ENCODE measurements around the gene CNOT6.
"Not testable (repeated sequence)": the region's sequence is repeated elsewhere in the genome, so short reads cannot be mapped to it uniquely, and the experiment has no call there.

GRCh38 chr5:180531036-180531585 lies 36.9 kb downstream of the CNOT6 start:
- TF ChIP-seq, protein P1, sequence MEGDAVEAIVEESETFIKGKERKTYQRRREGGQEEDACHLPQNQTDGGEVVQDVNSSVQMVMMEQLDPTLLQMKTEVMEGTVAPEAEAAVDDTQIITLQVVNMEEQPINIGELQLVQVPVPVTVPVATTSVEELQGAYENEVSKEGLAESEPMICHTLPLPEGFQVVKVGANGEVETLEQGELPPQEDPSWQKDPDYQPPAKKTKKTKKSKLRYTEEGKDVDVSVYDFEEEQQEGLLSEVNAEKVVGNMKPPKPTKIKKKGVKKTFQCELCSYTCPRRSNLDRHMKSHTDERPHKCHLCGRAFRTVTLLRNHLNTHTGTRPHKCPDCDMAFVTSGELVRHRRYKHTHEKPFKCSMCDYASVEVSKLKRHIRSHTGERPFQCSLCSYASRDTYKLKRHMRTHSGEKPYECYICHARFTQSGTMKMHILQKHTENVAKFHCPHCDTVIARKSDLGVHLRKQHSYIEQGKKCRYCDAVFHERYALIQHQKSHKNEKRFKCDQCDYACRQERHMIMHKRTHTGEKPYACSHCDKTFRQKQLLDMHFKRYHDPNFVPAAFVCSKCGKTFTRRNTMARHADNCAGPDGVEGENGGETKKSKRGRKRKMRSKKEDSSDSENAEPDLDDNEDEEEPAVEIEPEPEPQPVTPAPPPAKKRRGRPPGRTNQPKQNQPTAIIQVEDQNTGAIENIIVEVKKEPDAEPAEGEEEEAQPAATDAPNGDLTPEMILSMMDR (IDR thresholded peaks at IDR 0.05) = not testable (repeated sequence)
- TF ChIP-seq POLR2A (IDR thresholded peaks at IDR 0.05); EP300 (IDR thresholded peaks at IDR 0.05; ENCODE audit: low read depth): not testable (repeated sequence)

All from transverse colon (tissue), 3 donors.